HCT116 (cell line): Measurements from ENCODE around the gene TTC23. TPM values are rescaled to one million over a fixed set of nuclear protein-coding genes. Genes with fewer than 3 reads are reported as not detected.

Source experiments
- ATAC-seq: fragments of 200-7000 bp; cut with Tn5 transposase; 2 replicates; pipeline ENCODE4 v1.9.1; 2020; ENCODE audit warnings: mild to moderate bottlenecking, moderate library complexity
- BruUV-seq: library from RNA; stranded (reverse); fragments of 400-500 nt; replicated peaks from 2 replicates; lab custom pipeline; 2021; lab: Mats Ljungman, UMichigan
- CTCF ChIA-PET: fragments of 300-600 bp; sonication (Branson Sonifier 250); formaldehyde crosslinking; loops from one replicate; lab custom pipeline; 2021; ENCODE audit warnings: antibody characterized with exemption; lab: Charles Lee
- POLR2A ChIA-PET: fragments of 300-600, 350-600 bp; sonication (Branson Sonifier 250); formaldehyde crosslinking; loops from one replicate; lab custom pipeline; 2021; ENCODE audit warnings: antibody characterized with exemption; lab: Charles Lee
- RAD21 ChIA-PET, 2 experiments: fragments of 300-600 bp; sonication (Branson Sonifier 250); formaldehyde crosslinking; loops; one replicate each; lab custom pipeline; 2023; ENCODE audit warnings: low total read pairs in 2 of 2; ENCODE audit not compliant: uncharacterized antibody in 2 of 2, unreplicated experiment in 2 of 2, low non-redundant PET in 1 of 2; lab: Charles Lee
- DNase-seq: peaks from one replicate; pipeline ENCODE4 v3.0.0-alpha.2; 2010; ENCODE audit warnings: low read depth, low spot score
- H2AFZ ChIP-seq: fragments of 200-600 bp; shearing (Covaris generic), sonication (generic); 2 replicates; pipeline ENCODE4 v1.6.1; 2017; ENCODE audit warnings: low read depth, mixed run types, mixed read lengths, antibody characterized with exemption, low read length; ENCODE audit not compliant: poor library complexity, severe bottlenecking
- H3K27ac ChIP-seq: 2 replicates; pipeline ENCODE4 v1.5.1; 2012; ENCODE audit warnings: low read depth, low read length
- H3K27me3 ChIP-seq: fragments of 200-600 bp; sonication (generic); 2 replicates; pipeline ENCODE4 v1.6.1; 2016; ENCODE audit warnings: mixed run types, low read length, mixed read lengths; ENCODE audit not compliant: insufficient read depth
- H3K36me3 ChIP-seq, 2 experiments: fragments of 200-500 bp in 1 of 2; fragments of 200-600 bp in 1 of 2; sonication (Bioruptor generic) in 1 of 2; sonication (generic) in 1 of 2; 2 replicates each; pipeline versions ENCODE4 v1.5.1 to v1.6.1; 2014 to 2016; ENCODE audit warnings: low read length in 2 of 2, inconsistent platforms in 1 of 2, mixed read lengths in 1 of 2, mixed run types in 1 of 2; ENCODE audit not compliant: insufficient read depth in 2 of 2, control insufficient read depth in 1 of 2
- H3K4me1 ChIP-seq, 2 experiments: fragments of 200-600 bp in 1 of 2; sonication (generic) in 1 of 2; 2 replicates each; pipeline versions ENCODE4 v1.5.1 to v1.6.1; 2012 to 2017; ENCODE audit warnings: low read length in 2 of 2, inconsistent platforms in 1 of 2, mild to moderate bottlenecking in 1 of 2, mixed read lengths in 1 of 2, mixed run types in 1 of 2, moderate library complexity in 1 of 2; ENCODE audit not compliant: insufficient read depth in 2 of 2, control insufficient read depth in 1 of 2
- H3K4me2 ChIP-seq: fragments of 200-600 bp; sonication (generic); 2 replicates; pipeline ENCODE4 v1.6.1; 2017; ENCODE audit warnings: mixed run types, low read length, mixed read lengths
- H3K4me3 ChIP-seq, 2 experiments: fragments of 200-600 bp in 1 of 2; sonication (generic) in 1 of 2; replicated peaks in 1 of 2; 2 replicates each; pipeline ENCODE4 v1.5.1; 2011 to 2016; ENCODE audit warnings: low read length in 2 of 2, control low read depth in 1 of 2, low read depth in 1 of 2, mild to moderate bottlenecking in 1 of 2, mixed read lengths in 1 of 2, mixed run types in 1 of 2
- H3K79me2 ChIP-seq: fragments of 200-600 bp; sonication (generic); 2 replicates; pipeline ENCODE4 v1.6.1; 2017; ENCODE audit warnings: mild to moderate bottlenecking, mixed run types, low read length, moderate library complexity, mixed read lengths; ENCODE audit not compliant: insufficient read depth
- H3K9ac ChIP-seq: fragments of 200-600 bp; sonication (generic); 2 replicates; pipeline ENCODE4 v1.6.1; 2016; ENCODE audit warnings: low read length, mixed read lengths
- H3K9me2 ChIP-seq: fragments of 200-600 bp; sonication (generic), shearing (Covaris generic); 2 replicates; pipeline ENCODE4 v1.6.1; 2017; ENCODE audit warnings: mixed run types, mild to moderate bottlenecking, moderate library complexity; ENCODE audit not compliant: insufficient read depth
- H3K9me3 ChIP-seq, 2 experiments: fragments of 200-500 bp in 1 of 2; fragments of 200-600 bp in 1 of 2; sonication (Bioruptor generic) in 1 of 2; sonication (generic) in 1 of 2; 2 replicates each; pipeline ENCODE4 v1.6.1; 2014 to 2017; ENCODE audit warnings: low read length in 2 of 2, mixed read lengths in 2 of 2, inconsistent platforms in 1 of 2, low read depth in 1 of 2, mild to moderate bottlenecking in 1 of 2, mixed run types in 1 of 2, moderate library complexity in 1 of 2; ENCODE audit not compliant: control insufficient read depth in 1 of 2, insufficient read depth in 1 of 2
- H4K20me1 ChIP-seq: fragments of 200-600 bp; sonication (generic), shearing (Covaris generic); 2 replicates; pipeline ENCODE4 v1.6.1; 2017; ENCODE audit warnings: mixed run types, mild to moderate bottlenecking, moderate library complexity; ENCODE audit not compliant: insufficient read depth
- CBX3 ChIP-seq: IDR thresholded peaks from 2 replicates; pipeline ENCODE4 v1.6.1; 2012; ENCODE audit warnings: low read depth
- EGR1 ChIP-seq: IDR thresholded peaks from 2 replicates; pipeline ENCODE4 v1.6.1; 2012; ENCODE audit warnings: low read depth
- ELF1 ChIP-seq: IDR thresholded peaks from 2 replicates; pipeline ENCODE4 v1.6.1; 2012; ENCODE audit warnings: low read depth, borderline replicate concordance
- EZH2 ChIP-seq: fragments of 200-600 bp; sonication (generic); IDR thresholded peaks from 2 replicates; pipeline ENCODE4 v1.6.1; 2017; ENCODE audit warnings: antibody characterized with exemption, mixed run types
- EZH2phosphoT487 ChIP-seq: fragments of 200-600 bp; IDR thresholded peaks from 2 replicates; pipeline ENCODE4 v1.6.1; 2018; ENCODE audit warnings: antibody characterized with exemption, borderline replicate concordance
- FOSL1 ChIP-seq: IDR thresholded peaks from 2 replicates; pipeline ENCODE4 v1.6.1; 2012; ENCODE audit warnings: low read depth
- JUND ChIP-seq: IDR thresholded peaks from 2 replicates; pipeline ENCODE4 v1.6.1; 2012
- POLR2A ChIP-seq: IDR thresholded peaks from 2 replicates; pipeline ENCODE4 v1.7.0; 2011; ENCODE audit warnings: borderline replicate concordance; ENCODE audit not compliant: insufficient read depth, insufficient read length; ENCODE audit errors: extremely low read depth
- SP1 ChIP-seq: IDR thresholded peaks from 2 replicates; pipeline ENCODE4 v1.6.1; 2012; ENCODE audit warnings: low read depth
- ZNF274 ChIP-seq: fragments of 200-500 bp; sonication (Bioruptor generic); IDR thresholded peaks from 2 replicates; pipeline ENCODE4 v1.6.1; 2014; ENCODE audit warnings: mild to moderate bottlenecking, low read depth, low read length, inconsistent platforms
- intact Hi-C: fragments of 100-400 bp; cut with micrococcal nuclease; formaldehyde crosslinking; loops from 2 replicates; pipeline ENCODE4 v1.10.0; 2022
- total RNA-seq: library from RNA; stranded (reverse); gene quantifications from one replicate; pipeline ENCODE4 v1.2.1, GENCODE V29; 2021; ENCODE audit not compliant: unreplicated experiment
- TF ChIP-seq, protein P1 (sequence below): IDR thresholded peaks from 2 replicates; pipeline ENCODE4 v1.6.1; 2012
- TF ChIP-seq, protein P2 (sequence below): IDR thresholded peaks from 2 replicates; pipeline ENCODE4 v1.6.1; 2012
- TF ChIP-seq, protein P3 (sequence below), 3 experiments: fragments of 200-600 bp in 1 of 3; sonication (generic) in 1 of 3; IDR thresholded peaks in 2 of 3; conservative IDR thresholded peaks in 1 of 3; 2 replicates each; pipeline ENCODE4 v1.5.1; 2012 to 2017; ENCODE audit warnings: low read depth in 2 of 3, low read length in 2 of 3, antibody characterized with exemption in 1 of 3, borderline replicate concordance in 1 of 3, control low read depth in 1 of 3, mild to moderate bottlenecking in 1 of 3, mixed read lengths in 1 of 3, mixed run types in 1 of 3, moderate library complexity in 1 of 3; ENCODE audit not compliant: insufficient read depth in 1 of 3

TTC23 gene
- total RNA-seq, 1 experiment from 2014 or later = 10.2 TPM

DNA sequence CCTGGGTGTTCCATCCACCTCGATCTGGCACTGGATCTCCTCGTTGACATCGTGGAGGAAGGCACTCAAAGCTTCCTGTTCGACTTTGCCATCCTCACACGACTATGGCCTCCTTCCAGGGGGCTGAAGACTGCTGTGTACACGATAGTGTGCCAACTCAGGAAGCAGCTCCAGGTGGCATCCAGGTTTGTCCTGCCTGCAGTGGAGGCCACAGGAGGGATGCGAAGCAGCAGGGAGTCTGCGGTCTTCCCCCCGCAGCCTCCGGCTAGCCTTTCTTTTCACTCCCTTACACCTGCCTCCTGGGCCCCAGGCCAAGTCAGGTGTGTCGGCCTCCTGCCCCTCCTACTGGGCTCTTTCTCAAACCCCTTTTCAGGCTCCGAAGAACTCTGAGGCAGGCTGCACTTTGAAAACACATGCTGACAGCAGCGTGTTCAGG, 112.3 kb downstream of the TTC23 start:
- H4K20me1 ChIP-seq = no peaks in the 10 kb centered on the region
- RAD21 ChIA-PET = no interaction called here
- H3K9me2 ChIP-seq = no peaks in the 10 kb centered on the region
- no peak overlapping the region for H2AFZ ChIP-seq
- DNase-seq (no peak), ATAC-seq (no peak)
- H3K4me1 ChIP-seq = peaks cover 0 to 3% of the 10 kb centered on the region in 2 experiments; a peak in 1 of 4 replicates
- no TSS peak for BruUV-seq
- H3K4me3 ChIP-seq = no peak overlapping the region
- H3K36me3 ChIP-seq = no peaks in the 10 kb centered on the region
- H3K79me2 ChIP-seq = no peaks in the 10 kb centered on the region
- POLR2A ChIA-PET = no interaction called here
- H3K9me3 ChIP-seq = no peaks in the 10 kb centered on the region
- intact Hi-C loops = no loop called here
- no peak overlapping the region for H3K27ac ChIP-seq
- TF ChIP-seq EZH2 = no peak
- no peak for TF ChIP-seq EZH2phosphoT487
- no peak for TF ChIP-seq ZNF274
- TF ChIP-seq CBX3 = no peak
- no peak for TF ChIP-seq JUND
- TF ChIP-seq FOSL1 = no peak
- TF ChIP-seq, protein P1, sequence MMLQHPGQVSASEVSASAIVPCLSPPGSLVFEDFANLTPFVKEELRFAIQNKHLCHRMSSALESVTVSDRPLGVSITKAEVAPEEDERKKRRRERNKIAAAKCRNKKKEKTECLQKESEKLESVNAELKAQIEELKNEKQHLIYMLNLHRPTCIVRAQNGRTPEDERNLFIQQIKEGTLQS = no peak
- TF ChIP-seq EGR1 = no peak
- TF ChIP-seq, protein P2, sequence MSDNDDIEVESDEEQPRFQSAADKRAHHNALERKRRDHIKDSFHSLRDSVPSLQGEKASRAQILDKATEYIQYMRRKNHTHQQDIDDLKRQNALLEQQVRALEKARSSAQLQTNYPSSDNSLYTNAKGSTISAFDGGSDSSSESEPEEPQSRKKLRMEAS = no peak
- no peak for TF ChIP-seq SP1
- TF ChIP-seq, protein P3, sequence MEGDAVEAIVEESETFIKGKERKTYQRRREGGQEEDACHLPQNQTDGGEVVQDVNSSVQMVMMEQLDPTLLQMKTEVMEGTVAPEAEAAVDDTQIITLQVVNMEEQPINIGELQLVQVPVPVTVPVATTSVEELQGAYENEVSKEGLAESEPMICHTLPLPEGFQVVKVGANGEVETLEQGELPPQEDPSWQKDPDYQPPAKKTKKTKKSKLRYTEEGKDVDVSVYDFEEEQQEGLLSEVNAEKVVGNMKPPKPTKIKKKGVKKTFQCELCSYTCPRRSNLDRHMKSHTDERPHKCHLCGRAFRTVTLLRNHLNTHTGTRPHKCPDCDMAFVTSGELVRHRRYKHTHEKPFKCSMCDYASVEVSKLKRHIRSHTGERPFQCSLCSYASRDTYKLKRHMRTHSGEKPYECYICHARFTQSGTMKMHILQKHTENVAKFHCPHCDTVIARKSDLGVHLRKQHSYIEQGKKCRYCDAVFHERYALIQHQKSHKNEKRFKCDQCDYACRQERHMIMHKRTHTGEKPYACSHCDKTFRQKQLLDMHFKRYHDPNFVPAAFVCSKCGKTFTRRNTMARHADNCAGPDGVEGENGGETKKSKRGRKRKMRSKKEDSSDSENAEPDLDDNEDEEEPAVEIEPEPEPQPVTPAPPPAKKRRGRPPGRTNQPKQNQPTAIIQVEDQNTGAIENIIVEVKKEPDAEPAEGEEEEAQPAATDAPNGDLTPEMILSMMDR (IDR thresholded peaks at IDR 0.05 in 2 of 3, conservative IDR thresholded peaks at IDR 0.05 in 1 of 3; ENCODE audit: borderline replicate concordance in 1 of 3, insufficient read depth in 1 of 3, low read depth in 2 of 3, low read length in 2 of 3) = no peak
- no peak for TF ChIP-seq POLR2A
- no peak for TF ChIP-seq ELF1
- H3K4me2 ChIP-seq = no peak overlapping the region
- CTCF ChIA-PET = no interaction called here
- H3K27me3 ChIP-seq = no peaks in the 10 kb centered on the region
- no peak overlapping the region for H3K9ac ChIP-seq
